SK-N-SH treated with all-trans-retinoic acid at 6 μM for 48 hours (cell line): ENCODE data around the gene PPP1CA.
A peak's percentile ranks its signal among the peaks of the same experiment; 100 is the strongest.

ENCODE experiments used
- ATAC-seq: fragments of 200-7000 bp; cut with Tn5 transposase; 3 replicates; pipeline ENCODE4 v1.9.1; 2020; ENCODE audit warnings: mild to moderate bottlenecking, moderate library complexity
- ARNTL ChIP-seq: fragments of 450-650 bp; formaldehyde crosslinking; IDR thresholded peaks from 2 replicates; pipeline ENCODE4 v1.5.0; 2020; ENCODE audit warnings: low read depth, mild to moderate bottlenecking, moderate library complexity, borderline replicate concordance
- BACH2 ChIP-seq: fragments of 250-450 bp; sonication (Bioruptor Pico); IDR thresholded peaks from 2 replicates; pipeline ENCODE4 v1.9.0; 2021; ENCODE audit warnings: mild to moderate bottlenecking, borderline replicate concordance
- CREB5 ChIP-seq: fragments of 250-450 bp; sonication (Bioruptor Pico); IDR thresholded peaks from 2 replicates; pipeline ENCODE4 v1.5.1; 2020; ENCODE audit warnings: low read depth, mild to moderate bottlenecking, moderate library complexity
- CSDC2 ChIP-seq: fragments of 250-450 bp; sonication (Bioruptor Pico); IDR thresholded peaks from 2 replicates; pipeline ENCODE4 v1.5.0; 2020; ENCODE audit warnings: mild to moderate bottlenecking, moderate library complexity
- CSRNP3 ChIP-seq: fragments of 250-450 bp; sonication (Bioruptor Pico); IDR thresholded peaks from 2 replicates; pipeline ENCODE4 v1.5.1; 2021; ENCODE audit warnings: mild to moderate bottlenecking, moderate library complexity
- ESRRG ChIP-seq: fragments of 250-450 bp; sonication (Bioruptor Pico); IDR thresholded peaks from 2 replicates; pipeline ENCODE4 v1.6.1; 2021; ENCODE audit warnings: mild to moderate bottlenecking
- GLIS3 ChIP-seq: fragments of 250-450 bp; sonication (Bioruptor Pico); IDR thresholded peaks from 2 replicates; pipeline ENCODE4 v1.5.0; 2020; ENCODE audit warnings: mild to moderate bottlenecking, moderate library complexity
- ISL1 ChIP-seq: fragments of 250-450 bp; sonication (Bioruptor Pico); IDR thresholded peaks from 2 replicates; pipeline ENCODE4 v2.1.2; 2022; ENCODE audit warnings: mild to moderate bottlenecking, moderate library complexity
- OSR1 ChIP-seq: fragments of 250-450 bp; sonication (Bioruptor Pico); IDR thresholded peaks from 2 replicates; pipeline ENCODE4 v1.8.0; 2022; ENCODE audit warnings: moderate library complexity, mild to moderate bottlenecking, inconsistent platforms
- POU6F1 ChIP-seq: fragments of 250-450 bp; sonication (Bioruptor Pico); IDR thresholded peaks from 2 replicates; pipeline ENCODE4 v1.8.0; 2021; ENCODE audit warnings: low read depth, mild to moderate bottlenecking, moderate library complexity, borderline replicate concordance
- RARB ChIP-seq: fragments of 250-450 bp; sonication (Bioruptor Pico); IDR thresholded peaks from 2 replicates; pipeline ENCODE4 v1.8.0; 2021; ENCODE audit warnings: mild to moderate bottlenecking, moderate library complexity
- SNAI2 ChIP-seq: fragments of 250-450 bp; sonication (Bioruptor Pico); IDR thresholded peaks from 2 replicates; pipeline ENCODE4 v1.5.0; 2020; ENCODE audit warnings: mild to moderate bottlenecking, moderate library complexity
- TCF4 ChIP-seq: fragments of 250-450 bp; sonication (Bioruptor Pico); IDR thresholded peaks from 2 replicates; pipeline ENCODE4 v1.8.0; 2021; ENCODE audit warnings: mild to moderate bottlenecking, moderate library complexity, borderline replicate concordance
- TSHZ2 ChIP-seq: fragments of 250-450 bp; sonication (Bioruptor Pico); IDR thresholded peaks from 2 replicates; pipeline ENCODE4 v1.5.0; 2020; ENCODE audit warnings: mild to moderate bottlenecking, moderate library complexity
- ZC3H10 ChIP-seq: fragments of 250-450 bp; sonication (Bioruptor Pico); IDR thresholded peaks from 2 replicates; pipeline ENCODE4 v1.5.1; 2021; ENCODE audit warnings: mild to moderate bottlenecking, moderate library complexity
- ZFP3 ChIP-seq: fragments of 250-450 bp; sonication (Bioruptor Pico); IDR thresholded peaks from 2 replicates; pipeline ENCODE4 v1.5.0; 2020; ENCODE audit warnings: mild to moderate bottlenecking, moderate library complexity
- ZFP30 ChIP-seq: fragments of 450-650 bp; formaldehyde crosslinking; IDR thresholded peaks from 2 replicates; pipeline ENCODE4 v1.5.0; 2022; ENCODE audit warnings: mild to moderate bottlenecking, moderate library complexity
- ZNF565 ChIP-seq: fragments of 450-650 bp; formaldehyde crosslinking; conservative IDR thresholded peaks from 2 replicates; pipeline ENCODE4 v1.5.0; 2020; ENCODE audit warnings: low read depth, mild to moderate bottlenecking, moderate library complexity
- ZNF70 ChIP-seq: fragments of 450-650 bp; formaldehyde crosslinking; IDR thresholded peaks from 2 replicates; pipeline ENCODE4 v1.5.0; 2020; ENCODE audit warnings: mild to moderate bottlenecking, moderate library complexity
- ZNF8 ChIP-seq: fragments of 450-650 bp; formaldehyde crosslinking; IDR thresholded peaks from 2 replicates; pipeline ENCODE4 v1.5.0; 2020; ENCODE audit warnings: mild to moderate bottlenecking, moderate library complexity

The PPP1CA gene

GRCh38 chr11:67352546-67353316 lies 48.9 kb downstream of the PPP1CA start:
- no peak; the same call in 2 of the 3 replicates for ATAC-seq
- TF ChIP-seq BACH2 (CRISPR knock-in tag) (no peak), ZNF565 (CRISPR knock-in tag) (no peak), SNAI2 (no peak), ISL1 (CRISPR knock-in tag) (no peak), ESRRG (no peak), CSRNP3 (CRISPR knock-in tag) (no peak), ARNTL (CRISPR knock-in tag) (no peak), TSHZ2 (CRISPR knock-in tag) (no peak), ZFP30 (CRISPR knock-in tag) (no peak)

GRCh38 chr11:67351275-67352005 lies 50.2 kb downstream of the PPP1CA start:
- ATAC-seq = peak; percentile 21
- TF ChIP-seq GLIS3 (CRISPR knock-in tag) = no peak
- no peak for TF ChIP-seq POU6F1 (CRISPR knock-in tag)
- TF ChIP-seq ZFP3 (CRISPR knock-in tag) = no peak
- TF ChIP-seq ZC3H10 (CRISPR knock-in tag) = no peak
- TF ChIP-seq SNAI2 = no peak

GRCh38 chr11:67349928-67350465 lies 51.7 kb downstream of the PPP1CA start:
- ATAC-seq = no peak
- TF ChIP-seq TCF4 (CRISPR knock-in tag) (no peak), OSR1 (CRISPR knock-in tag) (no peak), CREB5 (CRISPR knock-in tag) (no peak), BACH2 (CRISPR knock-in tag) (no peak), ZFP3 (CRISPR knock-in tag) (no peak), ISL1 (CRISPR knock-in tag) (no peak), CSRNP3 (CRISPR knock-in tag) (no peak), ZNF70 (CRISPR knock-in tag) (no peak), ZC3H10 (CRISPR knock-in tag) (no peak), ESRRG (no peak), ZFP30 (CRISPR knock-in tag) (no peak), CSDC2 (CRISPR knock-in tag) (no peak), RARB (CRISPR knock-in tag) (no peak), GLIS3 (CRISPR knock-in tag) (no peak), ZNF8 (CRISPR knock-in tag) (no peak), SNAI2 (no peak), POU6F1 (CRISPR knock-in tag) (no peak), TSHZ2 (CRISPR knock-in tag) (no peak), ZNF565 (CRISPR knock-in tag) (no peak)
